HG03342 (cell line): Measurements from ENCODE around the gene CCDC3.
"Not testable (repeated sequence)": the region's sequence is repeated elsewhere in the genome, so short reads cannot be mapped to it uniquely, and the experiment has no call there.

Experiments
- ATAC-seq: cut with Tn5 transposase; IDR thresholded peaks from one replicate; pipeline ENCODE4 v1.9.1; 2021; ENCODE audit warnings: mild to moderate bottlenecking, moderate library complexity; ENCODE audit not compliant: unreplicated experiment

CCDC3 gene

DNA sequence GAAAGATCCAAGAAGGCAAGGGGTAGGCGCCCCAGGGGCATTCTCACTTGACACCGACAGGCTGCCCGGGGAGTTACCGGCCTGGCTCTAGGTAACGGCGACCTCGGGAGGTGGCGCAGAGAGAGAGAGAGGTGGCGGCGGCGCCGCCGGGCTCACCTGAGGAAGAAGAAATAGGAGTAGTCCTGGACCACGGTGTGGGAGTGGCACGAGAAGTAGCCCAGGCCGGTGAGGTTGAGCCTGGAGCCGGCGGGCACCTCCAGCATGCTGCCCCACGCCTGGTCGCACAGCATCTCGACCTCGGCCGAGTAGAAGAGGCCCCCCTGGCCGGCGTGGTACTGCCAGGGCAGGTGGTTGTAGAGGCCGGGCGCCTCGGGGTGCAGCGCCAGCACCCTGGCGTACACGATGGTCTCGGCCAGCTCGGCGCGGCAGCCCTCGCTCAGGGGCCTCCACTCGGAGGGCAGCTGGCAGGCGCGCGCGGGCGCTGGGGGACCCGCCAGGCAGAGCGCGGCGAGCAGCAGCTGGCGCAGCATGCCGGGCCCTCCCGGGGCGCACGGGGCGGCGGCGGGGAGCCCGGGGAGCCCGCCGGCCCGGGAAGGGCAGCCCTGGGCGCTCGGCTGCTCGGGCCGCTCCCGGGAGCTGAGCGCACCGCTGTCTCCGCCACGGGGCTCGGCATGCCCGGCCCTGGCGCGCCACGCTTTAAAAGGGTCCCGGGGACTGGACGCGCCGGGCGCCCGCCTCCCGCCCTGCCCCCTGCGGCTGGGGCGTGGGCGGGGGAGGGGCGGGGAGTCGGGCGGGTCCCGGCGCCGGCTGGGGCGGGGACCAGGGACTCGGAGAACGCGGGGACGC is at the start of gene CCDC3:
TSS of gene CCDC3 (minus strand) at position 673 of the 846 bp plus-strand sequence. CDS start at position 530, 143 bp downstream.
- ATAC-seq, result no peak

DNA sequence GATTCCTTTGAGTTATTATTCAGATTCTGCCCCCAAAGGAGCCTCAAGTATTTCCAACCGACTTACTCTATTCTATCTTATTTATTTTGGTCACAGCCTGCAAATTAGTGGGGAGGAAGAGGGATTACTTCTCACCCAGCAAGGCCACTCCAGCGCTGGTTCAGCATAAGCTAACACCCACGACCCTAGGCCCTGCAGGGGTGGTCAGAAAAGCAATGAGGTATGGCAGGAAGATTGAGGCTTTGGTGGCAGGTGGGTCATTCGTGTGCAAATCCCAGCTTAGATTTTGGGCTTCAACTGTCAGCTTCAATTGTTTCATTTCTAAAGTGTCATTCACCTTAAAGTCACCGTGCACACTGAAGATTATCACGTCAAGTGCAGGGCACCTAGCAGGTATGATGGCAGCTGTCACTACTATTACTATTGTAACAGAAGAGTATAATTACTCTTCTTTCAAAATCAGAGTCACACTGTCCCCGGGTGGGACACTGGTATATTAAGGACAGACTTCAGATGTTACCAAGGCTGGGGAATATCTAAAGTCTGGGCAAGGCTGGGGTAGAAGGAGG is 49.7 kb upstream of the CCDC3 start:
- no peak for ATAC-seq

DNA sequence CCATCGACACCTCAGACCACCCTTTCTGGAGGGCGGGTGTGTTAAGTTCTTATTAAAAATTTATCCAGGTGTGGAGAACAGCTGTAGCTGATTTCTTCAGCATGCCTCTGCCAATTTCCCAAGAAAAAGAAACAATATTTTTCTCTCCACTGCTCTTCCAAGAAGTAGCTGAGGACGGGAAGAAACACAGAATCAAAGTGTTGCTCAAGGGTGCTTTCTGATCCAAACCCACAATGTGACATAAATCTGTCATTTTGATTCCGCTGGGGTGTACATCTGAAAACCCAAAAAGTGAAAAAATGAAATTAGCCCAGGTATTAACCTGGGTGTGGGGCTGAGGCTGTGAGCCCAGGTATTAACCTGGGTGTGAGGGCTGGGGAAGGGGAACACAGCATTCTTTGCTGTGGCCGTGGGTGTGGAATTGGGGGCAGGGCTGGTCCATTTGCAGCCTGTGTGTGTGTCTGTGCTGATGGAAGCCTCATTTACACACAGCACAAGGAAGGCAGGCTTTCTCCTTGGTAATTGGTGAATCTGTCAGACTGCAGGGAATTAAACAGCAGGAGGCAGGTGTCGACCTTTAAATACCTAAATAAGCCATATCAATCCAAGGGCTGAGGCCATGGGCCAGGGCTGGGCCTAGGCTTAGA is 48.4 kb upstream of the CCDC3 start:
- no peak for ATAC-seq

DNA sequence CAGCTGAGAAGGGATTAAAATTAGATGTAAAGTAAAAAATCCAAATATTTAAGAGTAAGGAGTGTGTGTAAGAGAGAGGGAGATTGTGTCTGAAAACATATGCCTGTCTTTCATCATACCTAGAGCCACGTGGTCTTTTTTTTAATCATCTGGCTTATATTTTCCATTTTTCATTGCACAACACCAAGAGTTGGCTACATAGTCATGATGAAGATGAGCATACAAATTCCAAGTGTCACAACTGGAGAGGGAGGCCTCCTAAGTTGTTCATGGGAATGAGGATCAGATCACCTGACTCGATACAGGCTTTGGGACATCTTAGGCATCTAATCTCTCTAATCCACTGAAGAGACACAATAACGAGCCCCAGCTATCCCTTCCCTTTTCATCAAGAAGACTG is 47.2 kb upstream of the CCDC3 start:
- ATAC-seq, result no peak

DNA sequence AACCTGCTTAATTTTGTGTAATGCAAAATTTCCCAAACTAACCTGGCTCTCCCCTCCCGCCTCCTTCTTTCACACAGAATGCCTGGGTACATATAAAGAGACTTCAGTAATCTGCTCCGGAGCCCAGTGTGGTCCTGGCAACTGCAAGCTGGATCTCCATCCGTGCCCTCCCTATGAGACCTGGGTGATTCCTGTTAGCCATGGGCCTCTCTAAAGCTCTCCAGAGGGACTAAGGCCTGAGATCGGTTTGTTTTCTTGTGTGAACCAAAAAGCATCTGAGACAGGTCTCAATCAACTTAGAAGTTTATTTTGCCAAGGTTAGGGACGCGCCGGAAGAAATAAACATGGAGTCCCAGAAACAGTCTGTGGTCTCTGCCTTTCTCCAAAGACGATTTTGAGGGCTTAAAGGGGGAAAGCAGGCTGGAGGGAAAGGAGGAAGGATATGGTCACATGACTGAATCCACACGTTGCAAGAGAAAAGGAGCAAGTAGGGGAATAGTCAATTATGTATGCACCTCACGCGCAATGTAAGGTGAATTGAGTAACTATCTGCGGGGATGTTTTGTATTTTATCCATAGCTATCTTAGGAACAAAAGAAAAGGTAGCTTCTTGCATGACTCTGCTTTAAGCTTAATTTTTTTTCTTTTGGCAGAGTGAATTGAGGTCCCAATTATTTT is 46.2 kb upstream of the CCDC3 start:
- ATAC-seq, result no peak

DNA sequence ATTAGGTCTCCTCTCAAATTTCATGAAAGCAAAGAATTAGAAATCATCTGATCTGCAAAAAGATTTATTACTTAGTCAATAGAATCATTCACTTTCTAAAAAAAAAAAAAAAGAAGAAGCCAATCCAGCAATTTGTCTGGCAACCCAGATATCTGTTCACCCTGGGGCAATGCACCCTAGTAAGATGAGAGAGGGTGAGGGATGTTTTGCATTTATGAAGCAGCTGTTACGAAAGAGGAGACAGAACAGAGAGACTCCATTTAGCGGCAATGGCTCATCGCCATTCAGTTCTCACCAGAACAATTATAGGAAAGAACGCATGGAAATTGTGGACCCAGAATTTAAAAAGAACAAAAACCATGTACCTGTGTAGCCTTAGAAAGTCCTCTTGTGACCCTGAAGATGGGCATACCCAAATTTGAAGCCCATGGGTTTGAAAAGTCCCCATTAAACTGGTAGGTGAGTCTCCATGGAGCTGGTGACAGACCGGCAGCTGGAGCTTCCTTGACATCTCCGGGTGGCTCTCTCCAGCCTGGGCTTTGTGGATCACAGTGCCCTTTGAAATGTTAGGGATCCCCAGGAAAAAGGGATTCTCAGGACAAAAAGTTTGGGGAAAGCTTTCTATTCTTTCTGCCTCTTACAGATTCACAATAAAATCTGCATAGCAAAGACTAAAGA is 45.5 kb upstream of the CCDC3 start:
- ATAC-seq, result no peak

DNA sequence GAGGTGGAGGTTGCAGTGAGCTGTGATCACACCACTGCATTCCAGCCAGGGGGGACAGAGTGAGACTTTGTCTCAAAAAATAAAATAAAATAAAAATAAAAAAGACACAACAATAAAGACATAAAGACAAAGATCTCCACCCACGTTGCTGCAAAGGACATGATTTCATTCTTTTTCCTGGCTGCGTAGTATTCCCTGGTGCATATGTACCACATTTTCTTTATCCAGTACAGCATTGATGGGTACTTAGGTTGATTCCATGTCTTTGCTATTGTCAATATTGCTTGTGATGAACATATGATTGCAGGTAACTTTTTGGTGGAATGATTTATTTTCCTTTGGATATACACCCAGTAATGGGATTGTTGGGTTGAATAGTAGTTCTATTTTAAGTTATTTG is 42.0 kb upstream of the CCDC3 start:
- no peak for ATAC-seq

DNA sequence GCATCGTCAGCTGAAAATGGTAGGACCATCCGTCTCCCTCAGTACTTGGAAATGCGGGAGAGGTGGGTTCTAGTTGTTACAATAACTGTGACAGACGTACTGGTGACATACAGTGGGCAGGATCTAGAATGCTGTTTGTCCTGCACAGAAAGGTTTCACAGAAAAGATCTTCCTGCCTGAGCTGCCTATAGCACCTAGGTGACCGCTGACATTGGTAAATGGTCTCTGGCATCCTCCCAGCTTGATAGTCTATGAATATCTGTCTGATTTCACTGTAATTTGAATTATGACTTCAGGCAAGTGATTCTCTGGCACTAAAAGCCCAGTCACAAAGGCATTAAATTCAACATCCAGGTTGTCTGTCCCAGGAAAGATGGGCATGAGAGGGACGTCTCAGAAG is 38.2 kb upstream of the CCDC3 start:
- ATAC-seq, result no peak

DNA sequence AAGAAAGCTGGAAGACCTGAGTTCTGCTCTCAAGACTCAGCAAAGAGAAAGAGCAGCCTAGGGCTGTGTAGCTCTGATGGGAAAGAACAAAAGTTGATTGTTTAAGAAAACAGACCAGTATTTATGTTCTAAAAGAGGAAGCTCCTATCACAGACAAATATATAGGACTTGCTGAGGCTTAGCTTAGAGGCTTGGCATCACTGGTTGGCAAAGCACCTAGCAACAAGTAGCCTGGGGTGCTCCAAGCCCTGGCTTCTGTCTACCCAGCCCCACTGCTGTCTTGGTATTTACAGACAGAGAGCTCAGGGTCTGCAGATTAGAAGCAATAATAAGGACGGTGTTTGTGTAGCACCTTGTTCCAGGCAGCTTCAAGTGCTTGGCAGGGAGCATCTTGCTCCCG is 36.9 kb upstream of the CCDC3 start:
- ATAC-seq, result no peak

DNA sequence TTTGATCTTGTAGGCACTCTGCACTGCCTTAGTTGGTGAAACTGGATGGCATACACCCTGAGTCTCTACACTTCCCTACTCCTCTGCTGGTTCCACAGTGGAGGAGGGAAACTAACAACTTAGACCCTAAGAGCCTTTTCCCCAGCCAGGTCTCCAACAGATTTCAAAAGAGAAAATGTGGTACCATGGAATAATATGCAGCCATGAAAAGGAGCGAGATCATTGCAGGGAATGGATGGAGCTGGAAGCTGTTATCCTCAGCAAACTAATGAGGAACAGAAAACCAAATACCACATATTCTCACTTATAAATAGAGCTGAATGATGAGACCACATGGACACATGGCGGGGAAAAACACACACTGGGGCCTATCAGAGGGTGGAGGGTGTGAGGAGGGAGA is 36.3 kb upstream of the CCDC3 start:
- ATAC-seq, result no peak

DNA sequence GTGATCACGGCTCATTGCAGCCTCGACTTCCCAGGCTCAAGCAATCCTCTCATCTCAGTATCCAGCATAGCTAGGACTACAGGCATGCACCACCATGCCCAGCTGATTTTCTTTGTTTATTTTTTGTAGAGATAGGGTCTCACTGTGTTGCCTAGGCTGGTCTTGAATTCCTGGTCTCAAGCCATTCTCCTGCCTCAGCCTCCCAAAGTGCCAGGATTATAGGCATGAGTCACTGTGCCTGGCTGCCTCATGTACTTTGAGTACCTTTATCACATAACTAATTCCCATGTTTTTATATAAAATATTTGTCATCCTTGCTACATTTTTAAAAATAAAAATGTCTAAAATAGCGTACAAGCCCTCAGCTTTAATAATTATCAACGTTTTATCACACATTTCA is 35.3 kb upstream of the CCDC3 start:
- no peak for ATAC-seq

DNA sequence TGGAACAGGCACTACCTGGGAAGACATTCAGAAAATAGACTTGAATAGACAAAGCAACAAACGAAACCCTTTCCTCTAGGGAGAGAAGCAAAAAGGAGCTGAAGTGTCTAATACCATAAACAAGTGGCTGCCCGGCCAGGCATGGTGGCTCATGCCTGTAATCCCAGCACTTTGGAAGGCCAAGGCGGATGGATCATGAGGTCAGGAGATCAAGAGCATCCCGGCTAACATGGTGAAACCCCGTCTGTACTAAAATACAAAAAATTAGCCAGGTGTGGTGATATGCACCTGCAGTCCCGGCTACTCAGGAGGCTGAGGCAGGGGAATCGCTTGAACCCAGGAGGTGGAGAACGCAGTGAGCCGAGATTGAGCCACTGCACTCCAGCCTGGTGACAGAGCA is 34.2 kb upstream of the CCDC3 start:
- not testable (repeated sequence) for ATAC-seq

DNA sequence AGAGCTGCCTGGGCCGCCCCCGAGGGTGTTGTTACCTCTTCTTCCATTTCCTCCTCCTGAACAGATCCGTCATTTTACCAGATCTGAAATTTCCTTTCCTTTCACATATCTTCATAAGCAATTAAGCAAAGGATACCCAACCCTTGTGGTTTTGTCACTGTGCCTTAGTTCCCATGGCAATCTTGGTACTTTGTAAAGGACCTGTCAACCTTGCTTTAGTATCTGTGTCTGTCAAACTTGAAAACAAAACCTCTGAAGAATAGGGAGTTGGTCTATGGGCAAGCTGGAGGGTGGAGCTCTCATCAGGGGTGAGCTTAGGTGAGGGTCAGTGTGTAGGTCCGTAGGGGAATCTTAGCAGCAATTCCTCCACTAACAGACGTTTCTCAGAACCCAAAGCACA is 25.4 kb upstream of the CCDC3 start:
- no peak for ATAC-seq

DNA sequence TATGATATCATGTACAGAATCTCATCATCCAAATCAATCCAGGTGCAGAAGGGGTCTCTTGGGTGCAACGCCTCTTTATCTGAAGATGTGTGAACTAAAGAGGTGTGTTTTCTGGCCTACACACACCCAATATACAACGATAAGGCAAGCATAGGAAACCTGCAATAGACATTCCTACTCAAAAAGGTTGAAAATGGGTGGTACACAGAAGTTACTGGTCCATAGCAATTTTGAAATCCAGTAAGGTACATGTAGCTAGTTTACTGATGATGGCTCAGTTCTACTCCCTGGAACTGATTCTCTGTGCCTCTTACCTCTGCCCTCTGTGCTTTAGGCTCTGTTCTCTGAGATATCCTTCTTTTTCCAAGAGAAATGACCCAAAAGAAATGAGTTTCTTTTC is 22.2 kb upstream of the CCDC3 start:
- ATAC-seq, result no peak

DNA sequence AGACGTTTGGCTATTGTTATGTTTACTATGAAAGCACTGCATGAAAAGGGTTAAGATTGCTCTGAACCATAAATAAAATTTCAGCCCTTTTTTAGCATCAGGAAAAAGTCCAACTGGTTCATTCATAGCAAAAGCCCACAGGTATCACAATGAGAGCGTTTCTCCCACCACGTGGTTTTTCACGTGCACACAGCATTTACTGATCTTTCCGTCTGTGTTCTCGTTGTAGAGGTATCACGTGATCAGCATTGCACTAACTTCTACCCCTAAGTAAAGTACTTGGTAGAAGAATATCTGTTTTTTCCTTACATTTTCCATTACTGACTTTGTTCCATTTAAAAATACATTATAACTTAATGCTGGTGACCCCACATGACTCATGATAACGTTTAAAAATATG is 17.8 kb upstream of the CCDC3 start:
- no peak for ATAC-seq

DNA sequence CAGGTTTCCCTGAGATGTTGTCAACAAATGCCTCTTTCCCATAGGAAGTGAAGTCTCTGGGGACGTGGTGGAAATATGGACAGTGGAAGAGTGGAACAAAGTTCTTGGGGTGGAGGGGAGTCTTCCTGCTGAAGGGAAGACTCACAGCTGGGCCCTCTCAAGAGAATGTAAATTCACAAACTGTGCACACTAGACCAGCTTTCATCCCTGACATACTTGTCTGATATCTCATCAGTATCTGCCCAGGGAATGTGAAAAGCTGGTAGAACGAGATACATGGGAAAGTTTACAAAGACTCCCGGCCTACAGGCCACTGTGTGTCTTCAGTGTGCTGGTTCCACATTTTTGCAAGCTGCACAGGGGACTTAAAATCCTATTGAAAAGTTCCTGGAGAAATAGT is 16.7 kb upstream of the CCDC3 start:
- no peak for ATAC-seq

DNA sequence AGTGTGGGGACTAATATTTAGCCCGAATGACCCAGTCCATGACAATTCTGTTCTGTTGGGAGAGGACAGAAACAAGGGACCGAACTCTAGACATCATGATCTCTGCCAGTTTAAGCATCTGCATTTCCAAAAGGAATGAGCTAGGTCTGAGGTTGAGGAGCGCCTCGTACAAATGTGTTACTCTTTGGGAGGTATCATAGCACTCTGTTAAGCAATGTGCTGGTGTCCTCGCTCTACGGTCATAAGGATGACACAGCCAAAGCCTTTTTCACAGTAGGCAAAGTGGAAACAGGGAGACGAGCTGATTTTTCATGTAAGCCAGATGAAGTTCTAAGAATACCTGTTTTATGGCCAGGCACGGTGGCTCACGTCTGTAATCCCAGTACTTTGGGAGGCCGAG is 15.4 kb upstream of the CCDC3 start:
- ATAC-seq, result no peak

DNA sequence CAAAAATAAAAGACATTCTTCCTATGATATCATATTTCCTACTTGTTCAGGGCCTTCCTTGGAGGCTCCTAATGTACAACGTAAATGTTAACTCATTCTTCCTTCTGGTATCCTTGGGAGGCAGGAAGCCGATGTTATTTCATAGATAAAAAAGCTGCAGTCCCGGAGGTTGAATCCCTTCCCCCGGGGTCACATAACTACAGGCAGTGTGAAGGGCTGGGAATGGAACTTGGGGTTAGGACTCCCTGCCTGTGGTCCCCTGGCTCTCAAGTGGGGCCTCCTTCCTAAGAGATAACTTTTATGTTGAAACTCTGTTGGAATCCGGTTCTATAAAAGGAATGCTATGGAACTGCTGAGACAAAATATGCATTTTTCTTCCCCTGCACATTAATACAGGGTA is 14.9 kb upstream of the CCDC3 start:
- no peak for ATAC-seq

DNA sequence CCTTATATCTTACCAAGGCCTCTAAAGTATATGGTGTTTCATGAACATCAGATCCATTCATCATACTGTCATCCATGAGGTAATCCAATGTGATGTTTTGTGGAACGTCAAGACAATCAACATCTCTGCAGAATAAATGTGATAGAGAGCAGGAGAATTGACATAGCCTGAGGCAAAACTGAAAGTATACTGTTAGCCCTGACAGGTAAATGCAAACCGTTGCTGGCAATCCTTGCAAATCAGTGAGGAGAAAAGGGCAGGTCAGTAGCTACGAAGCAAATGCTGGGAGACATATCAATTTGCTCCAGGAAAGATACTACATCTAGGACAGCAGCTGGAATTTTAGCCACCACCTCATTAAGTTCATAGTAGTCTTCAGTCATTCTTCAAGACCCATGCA is 4.5 kb upstream of the CCDC3 start:
- ATAC-seq, result no peak

DNA sequence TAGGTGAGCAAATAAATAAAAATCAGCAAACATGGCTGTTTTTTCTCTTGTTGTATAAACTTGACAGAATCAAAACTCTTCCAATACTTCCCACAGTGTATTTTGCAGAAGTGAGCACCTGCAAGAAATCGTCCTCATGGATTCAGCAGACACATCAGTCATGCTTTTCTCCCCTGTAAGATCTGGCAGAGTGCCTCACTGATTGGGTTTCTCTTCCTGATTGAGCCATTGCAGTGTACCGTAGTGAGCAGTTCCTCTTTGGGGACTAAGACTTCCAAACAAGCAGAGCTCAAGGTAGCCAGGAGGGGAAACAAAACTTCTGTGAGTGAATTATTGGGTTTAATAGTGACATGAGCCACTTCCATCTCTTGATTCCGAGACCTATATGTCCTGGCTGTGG is 2.2 kb upstream of the CCDC3 start:
- no peak for ATAC-seq

DNA sequence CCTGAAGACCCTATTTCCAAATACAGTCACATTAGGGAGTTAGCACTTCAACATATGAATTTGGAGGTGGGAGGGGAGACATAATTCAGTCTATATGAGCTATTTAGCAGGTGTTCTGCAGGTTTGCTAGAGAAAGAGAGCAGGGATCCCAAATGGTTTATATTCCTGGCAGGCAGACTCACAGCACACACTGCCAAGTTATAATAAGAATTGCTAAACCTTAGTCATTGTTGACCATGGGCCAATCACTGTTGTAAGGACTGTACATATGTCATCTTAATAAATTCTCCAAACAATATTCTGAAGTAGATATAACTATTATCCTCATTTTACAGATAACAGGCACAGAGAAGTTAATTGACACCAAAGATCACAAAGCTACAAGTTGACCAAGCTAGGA is 1.5 kb upstream of the CCDC3 start:
- ATAC-seq, result no peak
